ENCODE results near the gene CELF1. TPM values are rescaled to one million over a fixed set of nuclear protein-coding genes. Genes with fewer than 3 reads are reported as not detected.

CELF1 gene
- total and polyA plus RNA-seq, 9 of the 15 experiments (the other 6 are each of a cell fraction or from before 2014, with no cell fraction given), result 11.3 to 142 (median 77.4) TPM

GRCh38 chr11:47593492-47593933 lies 40.6 kb upstream of the CELF1 start:
- Histone ChIP-seq H4K20me1 (replicated peaks; ENCODE audit: control insufficient read depth, insufficient read depth, low read length) (no peaks in the 10 kb centered on the region), H3K4me1 (replicated peaks in 1 of 2; ENCODE audit: control insufficient read depth in 2 of 2, insufficient read depth in 2 of 2, low read length in 2 of 2) (peaks cover 0 to 13% of the 10 kb centered on the region in 2 experiments; a peak in 2 of 5 replicates)

More at GRCh38 chr11:47593492-47593933, 40.6 kb upstream of the CELF1 start:
- H3K36me3 ChIP-seq (ENCODE audit: control insufficient read depth, insufficient read depth, low read length), result no peaks in the 10 kb centered on the region
- in situ Hi-C loops (cut with MboI) (no loop called here), intact Hi-C loops (cut with micrococcal nuclease) (no loop called here)
- H3K9me3 ChIP-seq (replicated peaks; ENCODE audit: control insufficient read depth, insufficient read depth, low read depth, low read length), result no peaks in the 10 kb centered on the region
- no peak overlapping the region for H3K9ac ChIP-seq (ENCODE audit: insufficient read depth in 1 of 2, low read depth in 2 of 2, low read length in 2 of 2)
- FAIRE-seq, result no peak
- no peak overlapping the region for H3K4me2 ChIP-seq (ENCODE audit: insufficient read depth, low read length)
- no peaks in the 10 kb centered on the region for H3K79me2 ChIP-seq (ENCODE audit: control insufficient read depth, insufficient read depth, low read length)
- 9% methylated on average over 6 of the region's 6 CpGs for WGBS (ENCODE audit: insufficient coverage, low coverage, missing lambda C conversion rate)
- ChIA-PET CTCF (ENCODE audit: low intra/inter-chr PET ratio) (no interaction called here), POLR2A (interaction anchor here (0.6 to 6.2 kb wide), 2 partner anchors 8 to 234 kb away, joined by 3 to 35 read pairs; partner anchors contain the start of gene FAM180B)
- no peak for ATAC-seq
- no peak overlapping the region for H2AFZ ChIP-seq (ENCODE audit: low read depth, low read length)
- TF ChIP-seq ZNF551 (CRISPR knock-in tag; IDR thresholded peaks at IDR 0.05) (no peak), STAT6 (CRISPR knock-in tag; IDR thresholded peaks at IDR 0.05) (no peak)
- no peak overlapping the region for H3K27ac ChIP-seq (ENCODE audit: extremely low read depth, low read depth, low read length)
- DNase-seq (ENCODE audit: extremely low read depth in 1 of 4, low spot score in 3 of 4), result no peak
- peaks cover 24 to 35% of the 10 kb centered on the region in 2 experiments for H3K27me3 ChIP-seq (ENCODE audit: control insufficient read depth in 2 of 2, insufficient read depth in 2 of 2, low read length in 2 of 2)
- BruUV-seq (replicated peaks), result no TSS peak
- no peak overlapping the region for H3K4me3 ChIP-seq
- peaks cover 3% of the 10 kb centered on the region for H3K9me1 ChIP-seq (ENCODE audit: control insufficient read depth, insufficient read depth, low read length)
